ENCODE results near the gene MLLT3.

The MLLT3 gene

DNA sequence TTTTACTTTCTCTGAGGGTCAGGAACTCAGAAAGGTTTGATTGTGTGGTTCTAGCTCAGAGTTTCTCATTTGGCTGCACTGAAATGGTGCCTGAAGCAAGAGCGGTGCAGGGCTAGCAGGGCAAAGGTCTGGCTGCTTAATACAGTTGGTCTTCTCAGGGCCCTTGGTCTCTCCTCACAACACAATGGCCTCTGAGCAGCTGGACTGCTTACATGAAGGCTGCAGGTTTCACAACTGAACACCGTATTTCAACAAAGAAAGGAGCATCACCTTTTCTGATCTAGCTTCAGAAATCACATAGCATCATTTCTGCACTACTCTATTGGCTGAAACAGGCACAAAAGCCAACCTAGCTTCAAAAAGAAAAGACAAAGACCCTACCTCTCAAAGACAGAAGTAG, 122.2 kb downstream of the MLLT3 start:
- TF ChIP-seq, protein P1, sequence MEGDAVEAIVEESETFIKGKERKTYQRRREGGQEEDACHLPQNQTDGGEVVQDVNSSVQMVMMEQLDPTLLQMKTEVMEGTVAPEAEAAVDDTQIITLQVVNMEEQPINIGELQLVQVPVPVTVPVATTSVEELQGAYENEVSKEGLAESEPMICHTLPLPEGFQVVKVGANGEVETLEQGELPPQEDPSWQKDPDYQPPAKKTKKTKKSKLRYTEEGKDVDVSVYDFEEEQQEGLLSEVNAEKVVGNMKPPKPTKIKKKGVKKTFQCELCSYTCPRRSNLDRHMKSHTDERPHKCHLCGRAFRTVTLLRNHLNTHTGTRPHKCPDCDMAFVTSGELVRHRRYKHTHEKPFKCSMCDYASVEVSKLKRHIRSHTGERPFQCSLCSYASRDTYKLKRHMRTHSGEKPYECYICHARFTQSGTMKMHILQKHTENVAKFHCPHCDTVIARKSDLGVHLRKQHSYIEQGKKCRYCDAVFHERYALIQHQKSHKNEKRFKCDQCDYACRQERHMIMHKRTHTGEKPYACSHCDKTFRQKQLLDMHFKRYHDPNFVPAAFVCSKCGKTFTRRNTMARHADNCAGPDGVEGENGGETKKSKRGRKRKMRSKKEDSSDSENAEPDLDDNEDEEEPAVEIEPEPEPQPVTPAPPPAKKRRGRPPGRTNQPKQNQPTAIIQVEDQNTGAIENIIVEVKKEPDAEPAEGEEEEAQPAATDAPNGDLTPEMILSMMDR (IDR thresholded peaks at IDR 0.05; ENCODE audit: borderline replicate concordance, insufficient read depth, low read depth, low read length) = no peak
- no peak overlapping the region for H3K4me3 ChIP-seq (ENCODE audit: low read depth, low read length)

DNA sequence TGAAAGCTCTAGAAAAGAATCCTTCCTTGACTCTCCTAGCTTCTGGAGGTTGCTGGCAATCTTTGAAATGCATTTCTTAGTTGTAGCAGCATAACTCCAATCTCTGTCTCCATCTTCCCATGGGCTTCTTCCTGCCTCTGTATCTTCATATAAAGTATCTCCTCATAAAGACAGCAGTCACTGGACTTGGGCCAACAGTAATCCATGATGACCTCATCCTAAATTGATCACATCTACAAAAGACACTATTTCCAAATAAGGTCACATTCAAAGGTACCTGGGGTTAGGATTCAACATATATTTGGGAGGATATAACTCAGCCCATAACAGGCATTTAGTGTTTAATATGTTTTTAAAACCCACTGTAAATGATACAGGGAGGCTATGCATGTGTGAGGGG, 123.3 kb downstream of the MLLT3 start:
- TF ChIP-seq, protein P1 (IDR thresholded peaks at IDR 0.05; ENCODE audit: borderline replicate concordance, insufficient read depth, low read depth, low read length) = no peak
- H3K4me3 ChIP-seq (ENCODE audit: low read depth, low read length) = no peak overlapping the region

DNA sequence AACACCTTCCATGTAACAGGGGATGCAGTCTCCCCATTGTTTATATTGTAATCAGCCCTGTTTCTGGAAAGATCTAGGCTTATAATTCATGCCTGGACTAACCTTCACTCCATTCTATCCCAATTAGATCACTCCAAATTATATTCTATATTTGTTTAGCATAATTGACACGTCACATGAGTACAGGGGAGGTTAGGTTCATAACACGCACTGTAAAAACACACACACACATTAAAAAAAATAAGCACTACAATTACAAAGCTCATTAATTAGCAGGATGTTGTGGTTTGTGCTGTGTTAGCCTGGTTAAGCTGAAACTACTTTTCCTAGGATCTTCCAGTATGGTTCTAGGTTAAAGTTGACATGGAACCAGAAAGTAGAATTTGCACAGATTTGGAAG, 126.0 kb downstream of the MLLT3 start:
- no peak overlapping the region for H3K4me3 ChIP-seq (ENCODE audit: low read depth, low read length)
- TF ChIP-seq, protein P1 (IDR thresholded peaks at IDR 0.05; ENCODE audit: borderline replicate concordance, insufficient read depth, low read depth, low read length) = no peak

DNA sequence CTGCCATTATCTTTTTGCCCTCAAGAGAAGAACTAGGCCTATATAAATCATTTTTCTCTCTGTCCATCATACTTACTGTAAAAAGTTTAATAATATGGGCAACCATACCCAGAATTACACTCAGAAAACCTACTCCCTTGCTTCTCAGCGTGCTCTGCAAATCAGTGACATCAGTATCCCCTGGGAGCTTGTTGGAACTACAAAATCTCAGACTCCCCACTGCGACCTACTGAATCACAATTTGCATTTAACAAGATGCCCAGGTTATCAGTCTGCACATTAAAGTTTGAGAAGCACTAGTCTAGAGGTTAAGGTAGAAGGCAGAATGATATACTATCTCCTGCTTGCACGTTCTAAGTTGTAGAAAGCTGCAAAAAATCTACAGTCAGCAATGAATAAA, 127.2 kb downstream of the MLLT3 start:
- TF ChIP-seq, protein P1 (IDR thresholded peaks at IDR 0.05; ENCODE audit: borderline replicate concordance, insufficient read depth, low read depth, low read length) = no peak

DNA sequence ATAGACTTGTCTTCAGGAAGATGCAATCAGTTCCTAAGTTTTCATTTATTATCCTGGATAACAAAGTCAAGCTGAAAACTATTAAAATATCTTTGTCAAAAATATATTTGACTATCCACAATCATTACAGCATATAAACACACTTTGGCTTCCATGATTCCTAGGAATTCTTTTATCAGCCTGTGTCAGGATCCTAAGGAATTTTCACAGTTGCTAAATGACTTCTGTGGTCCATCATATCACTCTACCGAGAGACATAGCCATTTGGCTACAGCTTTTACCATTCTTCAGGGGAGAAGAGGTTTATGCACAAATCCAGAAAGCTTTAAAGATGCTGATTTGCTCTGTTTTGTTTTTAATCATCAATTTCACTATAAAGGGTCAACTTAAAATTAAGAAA, 128.3 kb downstream of the MLLT3 start:
- no peak overlapping the region for H3K4me3 ChIP-seq (ENCODE audit: low read depth, low read length)
- TF ChIP-seq, protein P1 (IDR thresholded peaks at IDR 0.05; ENCODE audit: borderline replicate concordance, insufficient read depth, low read depth, low read length) = no peak

More for the DNA sequence above, 127.2 kb downstream of the MLLT3 start:
- no peak overlapping the region for H3K4me3 ChIP-seq (ENCODE audit: low read depth, low read length)

DNA sequence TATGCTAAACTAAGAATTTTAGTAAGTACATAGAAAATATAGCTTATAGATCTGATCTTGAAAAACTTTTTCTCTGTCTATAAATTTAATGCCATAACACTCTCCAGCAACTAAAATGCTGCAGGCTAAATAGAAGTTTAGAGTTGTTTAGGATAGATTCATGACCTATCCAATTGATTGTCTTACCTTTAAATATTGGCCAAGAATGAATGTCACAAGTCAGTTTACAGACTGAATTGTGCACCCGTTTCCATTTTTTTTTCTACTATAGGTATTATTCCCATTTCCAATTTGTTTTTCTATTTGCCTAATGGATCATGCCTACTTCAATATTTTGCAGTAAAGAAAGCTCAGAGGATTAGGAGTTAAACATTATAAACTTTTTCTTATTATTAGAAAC, 129.5 kb downstream of the MLLT3 start:
- TF ChIP-seq, protein P1 (IDR thresholded peaks at IDR 0.05; ENCODE audit: borderline replicate concordance, insufficient read depth, low read depth, low read length) = no peak
- no peak overlapping the region for H3K4me3 ChIP-seq (ENCODE audit: low read depth, low read length)

DNA sequence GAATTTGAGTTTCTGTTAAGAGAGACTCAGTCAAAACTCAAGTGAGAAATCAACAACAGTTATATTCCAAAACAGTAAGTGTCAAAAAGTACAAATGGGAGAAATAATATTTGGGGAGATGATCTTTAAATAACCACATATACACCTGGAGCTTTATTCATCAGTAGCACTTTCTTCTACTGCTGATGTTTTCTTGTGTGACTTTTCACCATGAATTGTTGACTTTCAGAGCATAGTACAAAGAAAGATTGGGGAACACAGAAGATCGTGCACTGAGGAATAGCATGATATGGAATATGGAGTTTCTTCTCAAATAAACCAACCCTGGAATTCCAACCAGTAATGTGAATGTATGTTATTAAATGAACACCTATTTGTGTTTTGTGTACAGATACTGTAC, 130.7 kb downstream of the MLLT3 start:
- H3K4me3 ChIP-seq (ENCODE audit: low read depth, low read length) = no peak overlapping the region
- TF ChIP-seq, protein P1 (IDR thresholded peaks at IDR 0.05; ENCODE audit: borderline replicate concordance, insufficient read depth, low read depth, low read length) = no peak
